MM.1S (cell line): ENCODE results near the gene TAF5L.

Experiments
- DNase-seq: peaks from one replicate; pipeline ENCODE4 v3.0.0-alpha.2; 2015
- H2AFZ ChIP-seq: fragments of 300-600 bp; sonication (generic); 2 replicates; pipeline ENCODE4 v1.6.0; 2016; ENCODE audit warnings: antibody characterized with exemption, low read length
- H3F3A ChIP-seq: fragments of 300-600 bp; sonication (generic); 2 replicates; pipeline ENCODE4 v1.6.1; 2016; ENCODE audit warnings: mild to moderate bottlenecking, antibody characterized with exemption, low read length, moderate library complexity, mixed read lengths; ENCODE audit not compliant: insufficient read depth
- H3K27ac ChIP-seq: fragments of 300-600 bp; sonication (generic); 2 replicates; pipeline ENCODE4 v1.5.1; 2016; ENCODE audit warnings: mild to moderate bottlenecking, low read length
- H3K27me3 ChIP-seq: fragments of 300-600 bp; sonication (generic); replicated peaks from 2 replicates; pipeline ENCODE4 v1.6.0; 2016; ENCODE audit warnings: low read length; ENCODE audit not compliant: insufficient read depth
- H3K36me3 ChIP-seq: fragments of 300-600 bp; sonication (generic); replicated peaks from 2 replicates; pipeline ENCODE4 v1.6.1; 2016; ENCODE audit warnings: mild to moderate bottlenecking, low read length, mixed read lengths; ENCODE audit not compliant: insufficient read depth
- H3K4me1 ChIP-seq: fragments of 300-600 bp; sonication (generic); 2 replicates; pipeline ENCODE4 v1.6.1; 2016; ENCODE audit warnings: low read length, mixed read lengths
- H3K4me2 ChIP-seq: fragments of 300-600 bp; sonication (generic); 2 replicates; pipeline ENCODE4 v1.6.0; 2016; ENCODE audit warnings: low read depth, low read length
- H3K4me3 ChIP-seq: fragments of 300-600 bp; sonication (generic); 2 replicates; pipeline ENCODE4 v1.5.1; 2016; ENCODE audit warnings: low read length, mixed read lengths
- H3K79me2 ChIP-seq: fragments of 300-600 bp; sonication (generic); 2 replicates; pipeline ENCODE4 v1.6.1; 2016; ENCODE audit warnings: mixed run types, low read length, mixed read lengths
- H3K9ac ChIP-seq: fragments of 300-600 bp; sonication (generic); 2 replicates; pipeline ENCODE4 v1.6.1; 2016; ENCODE audit warnings: low read length, mixed read lengths
- H3K9me2 ChIP-seq: fragments of 300-600 bp; sonication (generic); replicated peaks from 2 replicates; pipeline ENCODE4 v1.6.1; 2016; ENCODE audit warnings: mild to moderate bottlenecking, low read length, mixed read lengths; ENCODE audit not compliant: insufficient read depth
- H3K9me3 ChIP-seq: fragments of 300-600 bp; sonication (generic); replicated peaks from 2 replicates; pipeline ENCODE4 v1.6.1; 2016; ENCODE audit warnings: mild to moderate bottlenecking, low read length, mixed read lengths; ENCODE audit not compliant: insufficient read depth
- H4K20me1 ChIP-seq: fragments of 300-600 bp; sonication (generic); 2 replicates; pipeline ENCODE4 v1.6.1; 2016; ENCODE audit warnings: mild to moderate bottlenecking, low read length, moderate library complexity, mixed read lengths; ENCODE audit not compliant: insufficient read depth
- EZH2 ChIP-seq: fragments of 300-600 bp; sonication (generic); optimal IDR thresholded peaks from 2 replicates; pipeline ENCODE3; 2017; ENCODE audit warnings: low read depth, mild to moderate bottlenecking, antibody characterized with exemption, low read length, mixed read lengths
- EZH2phosphoT487 ChIP-seq: fragments of 300-600 bp; sonication (generic); IDR thresholded peaks from 2 replicates; pipeline ENCODE4 v1.6.1; 2018; ENCODE audit warnings: antibody characterized with exemption, low read length
- TF ChIP-seq, protein P1 (sequence below): fragments of 300-600 bp; sonication (generic); IDR thresholded peaks from 2 replicates; pipeline ENCODE4 v1.5.1; 2016; ENCODE audit warnings: antibody characterized with exemption, low read length, mixed read lengths

TAF5L gene

DNA sequence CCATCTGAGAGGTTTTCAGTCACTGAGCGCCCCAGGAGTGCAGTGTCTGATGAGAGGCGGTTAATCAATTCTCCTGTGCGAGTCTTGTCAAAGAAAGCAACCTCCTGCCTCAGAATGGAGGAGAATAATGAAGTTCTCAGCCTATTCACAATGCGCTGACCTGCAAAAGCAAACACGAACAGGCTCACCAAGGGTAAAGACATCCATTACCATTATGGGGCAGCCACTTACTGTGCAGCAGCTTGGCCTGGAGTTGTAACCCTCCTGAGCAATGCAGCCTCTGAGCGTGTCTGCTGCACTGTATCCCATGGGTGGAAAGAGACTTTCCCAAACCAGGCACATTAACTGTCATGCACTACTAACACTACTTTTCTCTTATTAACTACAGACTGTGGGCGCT is 78.4 kb downstream of the TAF5L start:
- Histone ChIP-seq H3K36me3 (no peaks in the 10 kb centered on the region), H3K4me3 (no peak overlapping the region), H2AFZ (no peak overlapping the region), H3F3A (no peaks in the 10 kb centered on the region), H3K4me2 (no peak overlapping the region), H3K9ac (no peak overlapping the region), H3K9me3 (no peaks in the 10 kb centered on the region), H3K27ac (no peak overlapping the region), H3K27me3 (no peaks in the 10 kb centered on the region), H3K79me2 (peaks cover 47% of the 10 kb centered on the region), H3K4me1 (no peaks in the 10 kb centered on the region), H3K9me2 (no peaks in the 10 kb centered on the region), H4K20me1 (no peaks in the 10 kb centered on the region; the same call in 1 of the 2 replicates)
- DNase-seq = no peak
- TF ChIP-seq, protein P1, sequence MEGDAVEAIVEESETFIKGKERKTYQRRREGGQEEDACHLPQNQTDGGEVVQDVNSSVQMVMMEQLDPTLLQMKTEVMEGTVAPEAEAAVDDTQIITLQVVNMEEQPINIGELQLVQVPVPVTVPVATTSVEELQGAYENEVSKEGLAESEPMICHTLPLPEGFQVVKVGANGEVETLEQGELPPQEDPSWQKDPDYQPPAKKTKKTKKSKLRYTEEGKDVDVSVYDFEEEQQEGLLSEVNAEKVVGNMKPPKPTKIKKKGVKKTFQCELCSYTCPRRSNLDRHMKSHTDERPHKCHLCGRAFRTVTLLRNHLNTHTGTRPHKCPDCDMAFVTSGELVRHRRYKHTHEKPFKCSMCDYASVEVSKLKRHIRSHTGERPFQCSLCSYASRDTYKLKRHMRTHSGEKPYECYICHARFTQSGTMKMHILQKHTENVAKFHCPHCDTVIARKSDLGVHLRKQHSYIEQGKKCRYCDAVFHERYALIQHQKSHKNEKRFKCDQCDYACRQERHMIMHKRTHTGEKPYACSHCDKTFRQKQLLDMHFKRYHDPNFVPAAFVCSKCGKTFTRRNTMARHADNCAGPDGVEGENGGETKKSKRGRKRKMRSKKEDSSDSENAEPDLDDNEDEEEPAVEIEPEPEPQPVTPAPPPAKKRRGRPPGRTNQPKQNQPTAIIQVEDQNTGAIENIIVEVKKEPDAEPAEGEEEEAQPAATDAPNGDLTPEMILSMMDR = no peak
- no peak for TF ChIP-seq EZH2

DNA sequence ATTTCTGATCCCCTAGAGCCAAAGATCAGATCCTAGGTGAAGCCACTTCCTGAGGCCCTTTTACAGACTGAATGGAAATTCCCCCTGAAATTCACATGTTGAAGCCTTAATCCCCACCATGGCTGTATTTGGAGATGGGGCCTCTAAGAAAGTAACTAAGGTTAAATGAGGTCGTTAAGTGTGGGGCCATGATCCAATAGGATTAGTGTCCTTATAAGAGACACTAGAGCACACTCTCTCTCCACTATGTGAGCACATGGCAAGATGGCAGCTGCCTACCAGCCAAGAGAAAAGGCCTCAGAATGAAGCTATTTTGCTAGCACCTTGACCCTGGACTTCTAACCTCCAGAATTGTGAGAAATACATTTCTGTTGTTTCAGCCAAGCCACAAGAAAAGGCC is 81.3 kb downstream of the TAF5L start:
- Histone ChIP-seq H3K4me3 (no peak overlapping the region), H3K4me1 (no peaks in the 10 kb centered on the region), H3K27ac (no peak overlapping the region), H3K9ac (no peak overlapping the region), H3K4me2 (no peak overlapping the region), H4K20me1 (no peaks in the 10 kb centered on the region), H3K79me2 (peaks cover 17% of the 10 kb centered on the region), H3K9me2 (no peaks in the 10 kb centered on the region), H3F3A (no peaks in the 10 kb centered on the region), H3K27me3 (no peaks in the 10 kb centered on the region), H3K36me3 (peaks cover 10% of the 10 kb centered on the region; the same call in 1 of the 2 replicates), H2AFZ (no peak overlapping the region), H3K9me3 (no peaks in the 10 kb centered on the region)
- no peak for DNase-seq
- TF ChIP-seq EZH2 = no peak
- TF ChIP-seq, protein P1 = no peak
- no peak for TF ChIP-seq EZH2phosphoT487
